GM15510 (cell line): Measurements from ENCODE around the gene TMA7.
A peak's percentile ranks its signal among the peaks of the same experiment; 100 is the strongest.

ENCODE experiments used
- POLR2A ChIP-seq: IDR thresholded peaks from 3 replicates; pipeline ENCODE4 v1.6.1; 2011; ENCODE audit warnings: borderline replicate concordance; ENCODE audit not compliant: insufficient read length; ENCODE audit errors: extremely low read depth

TMA7 gene

DNA sequence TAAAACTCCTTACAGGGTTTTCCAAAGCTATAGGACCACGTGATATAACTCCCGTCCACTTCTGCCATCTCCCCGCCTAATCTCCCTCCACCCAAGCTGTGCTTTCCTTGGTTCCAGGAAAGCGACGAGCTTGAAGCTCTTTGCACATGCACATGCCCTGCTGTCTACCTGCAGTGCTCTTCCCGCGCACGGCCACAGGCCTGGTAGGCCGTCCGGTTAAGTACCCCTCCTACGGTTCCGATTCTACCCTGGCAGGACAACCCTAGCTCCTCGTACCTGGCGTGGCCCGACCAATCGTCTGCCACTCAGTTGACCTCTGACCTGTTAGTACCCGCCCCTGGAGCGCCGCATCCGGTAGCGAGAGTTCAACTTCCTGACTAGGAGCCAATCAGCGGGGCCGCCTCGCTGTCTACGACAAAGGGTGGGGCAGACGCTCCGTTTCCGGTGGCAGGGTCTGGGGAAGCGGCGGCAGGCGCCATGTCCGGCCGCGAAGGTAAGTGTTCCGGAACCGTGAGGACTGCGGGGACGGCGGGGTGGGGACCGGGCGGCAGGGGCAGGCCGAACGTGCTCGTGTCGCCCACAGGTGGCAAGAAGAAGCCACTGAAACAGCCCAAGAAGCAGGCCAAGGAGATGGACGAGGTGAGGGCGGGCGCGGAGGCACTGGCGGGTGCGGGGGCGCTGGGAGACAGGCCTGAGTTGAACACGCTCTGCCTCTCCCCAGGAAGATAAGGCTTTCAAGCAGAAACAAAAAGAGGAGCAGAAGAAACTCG, at the start of gene TMA7, which contains the start of gene CCDC51:
TMA7 (plus strand) TSS at position 438 of the 770 bp plus-strand sequence; CDS start at position 478, 40 bp downstream.
CCDC51 (minus strand) TSS at position 300 of the 770 bp plus-strand sequence. CDS start 4,991 bp downstream, outside the sequence.
- peak; percentile 77 for TF ChIP-seq POLR2A

DNA sequence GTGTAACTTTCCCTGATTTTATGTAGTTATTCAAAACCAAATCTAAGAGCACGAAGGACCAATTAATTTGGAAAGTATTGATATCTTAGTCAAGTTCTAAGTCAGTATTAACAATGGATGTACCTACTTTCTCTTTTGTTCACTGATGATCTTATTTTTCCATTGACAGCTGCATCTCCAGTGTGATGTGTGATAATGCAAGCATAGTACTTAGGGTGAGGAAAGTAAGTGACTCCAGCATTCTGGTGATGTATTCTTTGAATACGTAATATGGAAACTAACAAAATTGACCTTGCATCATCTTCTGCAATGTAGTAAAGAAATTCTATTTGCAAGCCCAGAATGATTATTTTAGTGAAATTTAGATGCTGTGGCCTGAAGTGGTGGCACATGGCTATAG, 45.7 kb upstream of the TMA7 start:
- TF ChIP-seq POLR2A: no peak

DNA sequence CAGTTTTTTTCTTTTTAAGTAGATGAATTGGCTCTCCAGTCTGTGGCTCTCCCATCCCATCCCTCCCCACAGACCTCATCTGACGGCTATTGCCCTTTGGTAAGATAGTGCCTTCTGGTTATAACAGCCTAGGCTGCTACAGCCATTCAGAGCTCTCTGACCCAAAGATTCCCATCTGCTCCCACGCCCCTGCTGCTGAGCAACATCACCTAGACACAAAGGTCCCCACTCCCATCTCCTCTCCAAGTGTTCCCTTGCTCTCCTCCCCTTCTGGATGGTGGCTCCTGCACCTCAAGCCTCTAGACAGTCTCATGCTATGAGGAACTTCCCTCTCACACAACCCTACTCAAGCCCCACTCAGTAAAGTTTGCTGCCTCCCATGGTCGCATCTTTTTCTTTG, 44.3 kb upstream of the TMA7 start:
- TF ChIP-seq POLR2A: no peak

DNA sequence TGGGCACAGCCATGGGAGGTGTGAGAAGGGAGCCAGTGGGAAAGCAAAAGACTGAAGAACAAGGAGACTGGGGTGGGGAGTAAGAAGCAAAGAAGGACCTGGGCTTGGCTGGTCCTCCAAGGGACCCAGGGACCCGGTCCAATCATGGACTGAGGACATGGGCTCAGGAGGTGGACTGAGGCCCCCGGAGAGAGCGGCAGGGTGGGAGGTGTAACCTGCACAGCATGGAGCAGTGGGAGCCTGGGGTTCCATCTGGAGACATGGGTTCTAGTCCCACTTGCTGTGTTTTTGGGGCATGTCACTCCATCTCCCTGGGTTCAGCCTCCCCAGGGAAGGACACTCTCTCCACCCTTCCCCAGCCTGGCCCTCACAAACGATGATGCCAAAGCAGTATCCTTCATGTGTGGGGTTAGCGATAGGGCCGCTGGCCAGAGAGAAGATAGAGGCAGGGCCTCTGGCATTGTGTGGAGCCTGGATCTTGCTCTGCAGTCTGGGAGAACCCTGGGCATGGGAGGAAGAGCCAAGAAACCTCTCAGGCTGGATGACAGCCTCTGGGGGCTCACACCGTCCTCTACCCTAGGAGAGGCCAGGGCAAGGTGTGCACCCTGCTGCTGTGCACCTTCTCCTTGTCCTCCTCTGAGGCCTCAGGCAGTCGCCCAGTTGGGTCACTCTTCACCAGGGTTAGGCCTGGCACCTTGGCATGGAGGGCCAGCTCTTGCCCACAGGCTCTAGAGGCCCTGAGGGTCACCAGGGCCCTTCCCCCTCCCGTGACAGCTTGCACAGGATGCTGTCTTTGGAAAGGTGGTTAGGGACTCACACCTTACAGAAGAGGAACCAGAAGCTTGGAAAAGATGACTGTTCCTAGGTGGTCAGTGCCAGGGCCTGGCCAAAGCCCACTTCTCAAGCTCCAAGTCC, 42.0 kb upstream of the TMA7 start:
- no peak for TF ChIP-seq POLR2A

DNA sequence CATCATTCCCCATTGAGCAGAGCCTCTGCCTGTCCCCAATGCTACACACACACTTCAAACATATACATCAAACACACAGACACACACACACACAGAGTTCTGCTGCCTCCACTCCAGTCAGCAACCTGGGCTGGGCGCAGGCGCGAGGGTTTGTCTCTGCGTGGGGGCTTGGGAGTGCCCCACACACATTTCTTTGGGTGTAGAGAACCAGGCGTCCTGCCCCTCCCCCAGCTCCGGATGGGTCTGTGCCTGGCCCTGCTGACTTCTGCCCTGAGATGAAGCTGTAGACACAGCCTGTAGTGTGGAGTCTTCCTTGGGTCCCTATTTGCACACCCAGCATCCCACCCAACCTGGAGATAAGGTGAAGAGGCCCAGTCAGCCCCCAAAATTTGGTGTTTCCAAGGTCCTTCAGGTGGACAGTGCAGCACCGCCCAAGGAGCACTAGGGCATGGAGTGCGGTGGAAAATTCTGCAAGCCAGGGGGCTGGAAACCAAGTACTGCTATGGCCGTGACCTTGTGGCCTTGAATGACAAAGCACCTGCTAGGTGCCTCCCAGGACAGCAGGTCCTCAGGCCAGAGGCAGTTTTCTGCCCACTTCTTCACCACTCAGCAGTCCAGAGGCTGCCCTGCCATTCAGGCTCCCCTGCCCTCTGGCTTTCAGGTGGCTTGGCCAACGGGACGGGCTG, 41.2 kb upstream of the TMA7 start:
- TF ChIP-seq POLR2A: no peak

DNA sequence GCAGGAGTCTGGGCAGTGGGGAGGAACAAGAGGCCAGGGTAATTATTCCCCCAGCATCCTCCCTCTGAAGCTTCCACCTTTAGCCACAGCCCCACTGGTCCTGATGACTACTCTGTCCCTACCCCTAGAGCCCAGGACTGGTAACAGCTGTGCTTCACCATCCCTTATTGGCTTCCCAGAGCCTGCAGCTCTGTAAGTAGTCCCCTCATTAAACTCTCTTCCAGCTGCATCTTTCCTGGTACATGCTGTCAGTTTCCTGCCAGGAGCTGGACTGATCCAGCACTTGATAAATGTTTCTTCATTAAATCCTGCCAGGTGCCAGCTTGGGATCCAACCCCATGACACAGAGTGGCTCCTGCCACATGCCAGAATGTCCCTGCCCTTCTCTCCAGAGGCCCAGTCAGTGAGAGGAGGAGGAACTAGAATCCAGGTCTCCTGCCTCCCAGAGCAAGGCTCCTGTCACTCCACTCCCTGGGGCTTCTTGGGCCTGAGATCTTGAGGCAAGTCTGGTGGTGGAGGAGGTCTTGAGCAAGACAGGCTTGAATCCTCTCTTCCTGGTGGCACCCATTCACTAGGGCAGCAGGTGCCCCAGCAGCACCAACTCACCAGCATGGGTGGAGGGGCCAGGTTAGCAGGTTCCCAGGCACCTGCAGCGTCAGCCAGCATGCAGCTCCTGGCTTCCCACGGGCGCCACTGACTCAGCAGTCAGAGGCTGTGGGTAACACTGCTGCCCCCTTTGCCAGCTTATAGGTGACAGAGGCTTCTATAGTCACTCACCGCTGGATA, 40.5 kb upstream of the TMA7 start:
- TF ChIP-seq POLR2A: no peak

DNA sequence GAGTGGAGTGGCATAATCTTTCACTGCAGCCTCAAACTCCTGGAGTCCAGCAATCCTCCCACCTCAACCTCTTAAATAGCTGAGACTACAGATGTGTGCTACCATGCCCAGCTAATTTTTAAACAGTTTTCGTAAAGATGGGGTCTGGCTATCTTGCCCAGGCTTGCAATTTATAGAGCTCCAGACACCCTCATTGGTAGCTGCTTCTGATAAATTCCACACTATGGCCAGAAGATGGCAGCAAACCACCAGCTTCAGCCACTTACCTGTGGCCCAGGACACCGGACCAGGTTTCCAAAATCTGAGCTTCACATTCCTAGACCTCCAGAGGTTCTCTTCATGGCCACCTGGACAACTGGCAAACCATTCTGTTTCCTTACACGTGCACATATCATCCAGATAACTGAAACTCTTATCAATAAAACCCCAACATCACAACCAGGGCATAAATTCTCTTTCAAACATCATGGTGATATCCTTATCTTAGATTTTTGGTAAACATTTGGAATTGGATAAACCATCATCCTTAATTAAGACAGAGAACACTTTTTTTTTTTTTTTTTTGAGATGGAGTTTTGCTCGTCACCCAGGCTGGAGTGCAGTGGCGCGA, 39.1 kb upstream of the TMA7 start:
- no peak for TF ChIP-seq POLR2A

DNA sequence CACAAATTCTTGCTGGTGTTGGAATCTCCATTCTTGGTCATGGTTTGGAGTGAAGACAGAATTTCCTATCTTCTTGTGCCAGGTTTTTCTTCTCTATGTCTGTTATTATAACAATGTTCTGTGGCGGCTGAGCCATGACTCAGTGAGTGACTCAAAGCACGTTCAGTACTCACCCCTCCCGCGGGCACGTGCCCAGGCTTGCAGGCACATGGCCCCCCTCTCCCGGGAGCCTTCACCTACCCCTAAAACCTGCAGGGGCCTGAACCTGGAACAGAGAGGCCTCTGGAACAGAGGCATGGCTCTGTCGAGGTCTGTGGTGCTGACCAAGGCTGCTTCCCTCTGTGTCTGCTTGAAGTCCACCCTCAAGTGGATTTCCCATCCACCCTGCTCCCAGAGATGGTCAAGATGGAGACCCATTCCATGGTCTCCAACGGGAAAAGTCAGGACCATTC, 37.8 kb upstream of the TMA7 start:
- TF ChIP-seq POLR2A: no peak

DNA sequence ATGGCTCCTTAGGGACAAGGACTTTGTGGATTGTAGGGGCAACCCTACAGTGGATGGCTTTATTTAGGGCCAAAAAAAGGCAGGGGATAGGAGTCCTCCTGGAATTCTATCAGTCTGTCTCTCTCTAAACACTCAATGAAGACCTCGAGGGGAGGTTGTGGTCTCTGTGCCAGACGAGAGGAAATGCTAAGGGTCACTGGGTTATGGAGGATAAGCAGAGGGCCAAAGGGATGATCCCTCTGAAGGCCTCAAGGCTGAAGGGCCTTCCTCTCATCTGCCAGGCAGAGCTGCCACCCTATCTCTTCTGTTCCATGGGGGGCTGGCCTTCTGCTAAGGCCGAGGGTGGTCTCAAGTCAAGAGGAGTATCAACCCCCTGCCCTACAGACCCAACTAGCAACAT, 37.1 kb upstream of the TMA7 start:
- no peak for TF ChIP-seq POLR2A

DNA sequence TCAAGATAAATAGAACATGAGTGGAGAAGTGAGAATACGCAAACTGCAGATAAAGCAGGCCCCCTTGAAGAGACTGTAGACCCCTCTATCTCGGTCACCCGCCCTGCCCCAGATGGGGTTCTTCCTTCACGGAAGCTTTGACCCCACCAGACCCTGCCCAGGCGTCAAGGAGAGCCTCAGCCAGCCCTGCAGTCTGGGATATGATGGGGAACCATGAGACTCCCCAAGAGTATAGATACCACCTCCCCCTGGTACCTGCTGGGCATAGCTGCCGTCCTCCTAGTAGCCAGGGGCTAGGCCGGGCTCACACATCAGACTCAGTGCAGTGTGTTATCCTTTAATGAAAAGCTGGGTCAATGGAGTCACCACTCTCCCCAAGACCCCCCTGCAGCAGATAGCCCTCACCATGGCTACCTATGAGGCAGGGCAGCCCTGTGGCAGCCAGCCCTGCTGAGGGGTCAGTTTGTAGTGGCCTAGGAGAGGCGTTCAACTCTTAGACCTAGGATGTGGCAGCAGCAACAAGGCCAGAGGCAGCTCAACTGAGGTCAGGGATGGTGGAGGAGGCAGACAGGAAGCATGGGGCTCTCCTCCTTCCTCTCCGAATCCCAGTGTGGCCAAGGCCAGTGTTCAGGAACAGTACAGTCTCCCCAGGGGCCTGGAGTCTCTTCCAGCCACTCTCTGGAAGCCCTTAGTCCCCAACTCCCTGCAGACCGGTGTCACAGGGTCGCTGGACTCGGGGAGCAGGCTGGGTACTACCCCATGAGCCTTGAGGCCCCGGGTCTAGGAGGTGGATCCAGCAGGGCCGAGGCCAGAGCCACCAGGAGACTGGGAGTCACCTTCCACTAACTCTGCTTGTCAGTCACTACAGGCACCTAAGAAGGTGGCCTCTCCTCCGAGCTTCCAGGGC, 36.3 kb upstream of the TMA7 start:
- no peak for TF ChIP-seq POLR2A

DNA sequence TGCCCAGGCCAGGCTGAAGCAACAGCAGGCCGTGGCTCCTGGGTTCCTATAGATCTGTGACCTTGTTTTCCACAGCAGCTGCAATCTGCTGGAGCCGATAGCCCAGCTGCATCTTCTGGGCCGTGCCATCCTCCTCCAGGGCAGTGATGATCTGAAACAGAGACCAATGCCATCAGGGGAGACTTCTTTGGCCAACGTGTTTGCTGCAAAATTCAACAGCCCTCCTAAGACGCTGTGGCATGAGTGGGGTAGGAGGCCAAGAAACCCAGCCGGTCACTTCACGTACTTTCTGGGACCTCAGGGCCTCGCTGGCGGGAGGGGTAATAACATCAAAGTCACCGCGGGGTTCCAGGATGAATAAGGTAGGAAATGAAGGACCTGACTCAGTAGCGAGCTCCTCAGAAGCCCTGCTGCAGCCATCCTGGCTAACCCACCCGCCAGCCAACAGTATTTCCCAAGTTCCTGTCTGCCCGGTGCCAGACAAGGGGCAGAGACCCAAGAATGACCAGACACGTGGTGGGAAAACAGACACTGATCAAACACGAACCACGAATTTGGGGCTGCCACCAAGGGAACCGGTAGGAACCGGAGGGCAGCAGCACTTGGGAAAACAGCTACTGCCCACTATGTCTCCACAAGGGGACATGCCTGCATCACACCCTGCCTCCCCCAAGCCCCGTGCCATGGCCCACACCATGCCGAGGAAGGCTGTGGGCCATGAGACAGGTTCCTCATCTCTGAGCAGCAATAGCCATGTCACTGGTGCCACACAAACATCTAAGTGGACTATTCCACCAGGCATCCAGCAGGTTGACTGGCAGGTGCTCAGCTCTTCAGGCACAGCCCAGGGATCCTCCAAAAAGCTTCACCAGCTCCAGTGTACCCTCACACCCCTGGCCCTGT, 35.4 kb upstream of the TMA7 start:
- no peak for TF ChIP-seq POLR2A
